GM19467 (cell line): ENCODE results near the gene DMTF1.
A peak's percentile ranks its signal among the peaks of the same experiment; 100 is the strongest.
"Not testable (repeated sequence)": the region's sequence is repeated elsewhere in the genome, so short reads cannot be mapped to it uniquely, and the experiment has no call there.

ENCODE experiments used
- ATAC-seq: cut with Tn5 transposase; IDR thresholded peaks from one replicate; pipeline ENCODE4 v1.9.1; 2021; ENCODE audit warnings: mild to moderate bottlenecking, moderate library complexity; ENCODE audit not compliant: unreplicated experiment

DMTF1 gene

GRCh38 chr7:87152112-87152896 is at the start of gene DMTF1:
DMTF1 (plus strand) TSS chr7:87152453; CDS start chr7:87164942, 12,489 bp downstream.
- peak; percentile 76 for ATAC-seq

GRCh38 chr7:87105401-87105800 is 46.9 kb upstream of the DMTF1 start:
- ATAC-seq: no peak

- ATAC-seq: no peak
These were observed 45.2 kb upstream of the DMTF1 start for GRCh38 chr7:87106974-87107612.

- no peak for ATAC-seq
These were observed 44.1 kb upstream of the DMTF1 start for GRCh38 chr7:87107949-87108776.

- ATAC-seq: no peak
These were observed 41.5 kb upstream of the DMTF1 start for GRCh38 chr7:87110778-87111177.

- ATAC-seq: no peak
These were observed 40.4 kb upstream of the DMTF1 start for GRCh38 chr7:87111877-87112276.

- no peak for ATAC-seq
These were observed 39.2 kb upstream of the DMTF1 start for GRCh38 chr7:87113077-87113476.

GRCh38 chr7:87113904-87114303 is 38.3 kb upstream of the DMTF1 start:
- ATAC-seq: not testable (repeated sequence)

- ATAC-seq: not testable (repeated sequence)
These were observed 36.5 kb upstream of the DMTF1 start for GRCh38 chr7:87115772-87116171.

- ATAC-seq: no peak
These were observed 35.9 kb upstream of the DMTF1 start for GRCh38 chr7:87116315-87116714.

GRCh38 chr7:87119581-87119980 is 32.7 kb upstream of the DMTF1 start:
- ATAC-seq: no peak

GRCh38 chr7:87123105-87123504 is 29.1 kb upstream of the DMTF1 start:
- no peak for ATAC-seq

- ATAC-seq: no peak
These were observed 25.2 kb upstream of the DMTF1 start for GRCh38 chr7:87127019-87127418.

- no peak for ATAC-seq
These were observed 23.4 kb upstream of the DMTF1 start for GRCh38 chr7:87128861-87129267.

- ATAC-seq: no peak
These were observed 22.9 kb upstream of the DMTF1 start for GRCh38 chr7:87129332-87129731.

- ATAC-seq: peak; percentile 96
These were observed 22.4 kb upstream of the DMTF1 start for GRCh38 chr7:87129848-87130247.

GRCh38 chr7:87131771-87132170 is 20.5 kb upstream of the DMTF1 start:
- ATAC-seq: no peak

- ATAC-seq: no peak
These were observed 15.0 kb upstream of the DMTF1 start for GRCh38 chr7:87137271-87137670.

GRCh38 chr7:87139514-87139913 is 12.7 kb upstream of the DMTF1 start:
- no peak for ATAC-seq

- ATAC-seq: no peak
These were observed 11.9 kb upstream of the DMTF1 start for GRCh38 chr7:87140271-87140748.

- peak; percentile 96 for ATAC-seq
These were observed 8.0 kb upstream of the DMTF1 start for GRCh38 chr7:87144173-87144657.
